Sigmoid colon (tissue), 4 donors: ENCODE measurements around the gene GPR142.

ENCODE experiments used
- EP300 ChIP-seq, 4 donors: sonication (generic); formaldehyde crosslinking; IDR thresholded peaks; one replicate each; pipeline ENCODE4 v1.6.1; 2017; ENCODE audit warnings: antibody characterized with exemption in 4 of 4
- POLR2A ChIP-seq, 2 donors: fragments of 450-650 bp; IDR thresholded peaks; one replicate each; pipeline ENCODE4 v1.6.1; 2016; ENCODE audit warnings: antibody characterized with exemption in 2 of 2, mild to moderate bottlenecking in 2 of 2, moderate library complexity in 2 of 2
- TF ChIP-seq, protein P1 (sequence below), 4 experiments: fragments of 450-650 bp in 3 of 4; fragments of 200-600 bp in 1 of 4; IDR thresholded peaks; one replicate each; pipeline ENCODE4 v1.5.1; 2016 to 2019; ENCODE audit warnings: antibody characterized with exemption in 4 of 4, mild to moderate bottlenecking in 3 of 4, moderate library complexity in 2 of 4

DNA sequence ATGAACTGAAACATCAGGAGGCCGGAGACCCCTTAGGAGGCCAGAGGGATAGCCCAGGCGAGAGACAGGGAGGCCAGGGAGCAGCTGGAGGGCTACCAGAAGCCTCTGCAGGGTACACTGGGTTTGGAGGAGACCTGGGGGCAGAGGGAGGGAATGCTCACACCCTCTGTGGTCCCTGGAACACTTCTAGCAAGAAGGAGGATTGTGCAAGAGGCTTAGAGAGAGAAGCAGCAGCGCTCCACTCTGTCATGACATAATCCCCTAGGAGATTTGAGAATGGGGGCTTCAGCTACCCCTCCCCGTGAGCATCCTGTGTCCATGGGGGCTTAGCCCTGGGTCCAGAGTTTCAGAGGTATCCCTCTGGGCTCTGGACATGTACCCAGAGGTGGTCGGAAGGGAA lies 15.8 kb downstream of the GPR142 start:
- TF ChIP-seq, protein P1, sequence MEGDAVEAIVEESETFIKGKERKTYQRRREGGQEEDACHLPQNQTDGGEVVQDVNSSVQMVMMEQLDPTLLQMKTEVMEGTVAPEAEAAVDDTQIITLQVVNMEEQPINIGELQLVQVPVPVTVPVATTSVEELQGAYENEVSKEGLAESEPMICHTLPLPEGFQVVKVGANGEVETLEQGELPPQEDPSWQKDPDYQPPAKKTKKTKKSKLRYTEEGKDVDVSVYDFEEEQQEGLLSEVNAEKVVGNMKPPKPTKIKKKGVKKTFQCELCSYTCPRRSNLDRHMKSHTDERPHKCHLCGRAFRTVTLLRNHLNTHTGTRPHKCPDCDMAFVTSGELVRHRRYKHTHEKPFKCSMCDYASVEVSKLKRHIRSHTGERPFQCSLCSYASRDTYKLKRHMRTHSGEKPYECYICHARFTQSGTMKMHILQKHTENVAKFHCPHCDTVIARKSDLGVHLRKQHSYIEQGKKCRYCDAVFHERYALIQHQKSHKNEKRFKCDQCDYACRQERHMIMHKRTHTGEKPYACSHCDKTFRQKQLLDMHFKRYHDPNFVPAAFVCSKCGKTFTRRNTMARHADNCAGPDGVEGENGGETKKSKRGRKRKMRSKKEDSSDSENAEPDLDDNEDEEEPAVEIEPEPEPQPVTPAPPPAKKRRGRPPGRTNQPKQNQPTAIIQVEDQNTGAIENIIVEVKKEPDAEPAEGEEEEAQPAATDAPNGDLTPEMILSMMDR (IDR thresholded peaks at IDR 0.05): no peak
- TF ChIP-seq POLR2A (IDR thresholded peaks at IDR 0.05) (no peak), EP300 (IDR thresholded peaks at IDR 0.05) (no peak)
